Measurements from ENCODE around the gene ARFGEF3. TPM values are rescaled to one million over a fixed set of nuclear protein-coding genes. Genes with fewer than 3 reads are reported as not detected.
A peak's percentile ranks its signal among the peaks of the same experiment; 100 is the strongest.
"Not testable (repeated sequence)": the region's sequence is repeated elsewhere in the genome, so short reads cannot be mapped to it uniquely, and the experiment has no call there.

The ARFGEF3 gene
- polyA plus RNA-seq, 12 donors, result 0.36 to 4.2 (median 0.82) TPM; not detected in 1

GRCh38 chr6:138266095-138266494, 104.4 kb downstream of the ARFGEF3 start:
- DNase-seq, result no peak

- no peak for DNase-seq
These were observed 106.5 kb downstream of the ARFGEF3 start for GRCh38 chr6:138267971-138268895.

GRCh38 chr6:138271451-138271850, 109.7 kb downstream of the ARFGEF3 start:
- no peak for DNase-seq

- no peak for DNase-seq
These were observed 111.0 kb downstream of the ARFGEF3 start for GRCh38 chr6:138272533-138273315.

- no peak for DNase-seq
These were observed 114.2 kb downstream of the ARFGEF3 start for GRCh38 chr6:138275976-138276375.

- no peak for DNase-seq
These were observed 116.1 kb downstream of the ARFGEF3 start for GRCh38 chr6:138277835-138278234.

- peak; percentile 27 for DNase-seq
These were observed 116.6 kb downstream of the ARFGEF3 start for GRCh38 chr6:138278326-138278725.

GRCh38 chr6:138285800-138286199, 124.1 kb downstream of the ARFGEF3 start:
- no peak for DNase-seq

- DNase-seq, result no peak
These were observed 125.0 kb downstream of the ARFGEF3 start for GRCh38 chr6:138286698-138287097.

GRCh38 chr6:138287144-138287955, 125.6 kb downstream of the ARFGEF3 start:
- no peak for DNase-seq

GRCh38 chr6:138288428-138289085, 126.8 kb downstream of the ARFGEF3 start:
- not testable (repeated sequence) for DNase-seq

GRCh38 chr6:138289739-138290138, 128.0 kb downstream of the ARFGEF3 start:
- DNase-seq, result no peak

GRCh38 chr6:138290423-138290962, 128.8 kb downstream of the ARFGEF3 start:
- no peak for DNase-seq

- no peak for DNase-seq
These were observed 129.5 kb downstream of the ARFGEF3 start for GRCh38 chr6:138291036-138291848.

GRCh38 chr6:138291849-138292181, 130.1 kb downstream of the ARFGEF3 start:
- no peak for DNase-seq

GRCh38 chr6:138292482-138292881, 130.7 kb downstream of the ARFGEF3 start:
- DNase-seq, result no peak

- no peak for DNase-seq
These were observed 132.0 kb downstream of the ARFGEF3 start for GRCh38 chr6:138293428-138294395.

- DNase-seq, result no peak
These were observed 134.6 kb downstream of the ARFGEF3 start for GRCh38 chr6:138296381-138296780.

- no peak for DNase-seq
These were observed 135.0 kb downstream of the ARFGEF3 start for GRCh38 chr6:138296786-138297185.
